Stimulated activated CD8-positive, alpha-beta memory T cell treated with anti-CD3 and anti-CD28 coated beads, Interleukin-15, amount 100 ng/mL, for 1 hour (primary cell): ENCODE data around the gene POLL.
A peak's percentile ranks its signal among the peaks of the same experiment; 100 is the strongest.

Source experiments
- DNase-seq: peaks from one replicate; pipeline ENCODE4 v3.0.0-alpha.2; 2020; ENCODE audit warnings: low read depth

The POLL gene

DNA sequence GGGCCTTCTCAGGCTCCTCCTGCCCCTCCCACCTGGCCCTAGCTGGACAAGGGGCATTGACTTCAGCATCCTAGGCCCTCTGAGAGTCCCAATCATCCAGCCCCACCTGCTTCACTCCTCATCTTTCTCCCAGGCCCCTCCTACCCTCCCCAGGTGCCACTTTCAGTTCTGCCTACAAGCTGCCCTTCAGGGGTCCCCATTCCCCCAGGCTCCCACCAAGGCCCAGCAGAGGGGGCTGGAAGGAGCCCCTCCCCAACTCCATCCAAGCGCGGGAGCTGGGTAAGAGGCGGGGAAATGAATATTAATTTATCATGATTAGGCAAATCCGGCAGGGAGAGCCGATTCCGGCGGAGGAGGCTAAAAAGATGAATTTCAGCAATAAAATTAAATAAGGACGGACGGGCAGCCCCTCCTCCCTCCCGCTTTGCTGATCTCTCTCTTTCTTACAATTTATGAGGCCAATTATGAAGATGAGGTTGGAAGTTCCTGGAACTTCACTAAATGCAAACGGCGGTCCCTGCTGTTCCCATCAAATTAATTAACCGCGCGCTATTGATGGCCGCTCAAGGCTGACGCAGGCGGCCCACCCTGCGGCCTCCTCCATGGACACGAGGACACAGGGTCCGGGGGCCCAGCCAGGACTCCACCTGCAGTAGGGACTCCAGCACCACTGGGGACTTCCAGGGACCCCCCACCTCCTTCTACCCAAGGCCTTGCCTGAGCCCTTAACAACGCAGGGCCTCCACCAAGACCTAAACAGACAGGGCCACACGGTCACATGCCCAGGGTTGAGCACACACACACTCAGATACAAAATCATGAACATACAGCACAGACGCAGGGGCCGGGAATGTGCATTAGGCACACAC is 13.9 kb downstream of the POLL start:
- no peak for DNase-seq

DNA sequence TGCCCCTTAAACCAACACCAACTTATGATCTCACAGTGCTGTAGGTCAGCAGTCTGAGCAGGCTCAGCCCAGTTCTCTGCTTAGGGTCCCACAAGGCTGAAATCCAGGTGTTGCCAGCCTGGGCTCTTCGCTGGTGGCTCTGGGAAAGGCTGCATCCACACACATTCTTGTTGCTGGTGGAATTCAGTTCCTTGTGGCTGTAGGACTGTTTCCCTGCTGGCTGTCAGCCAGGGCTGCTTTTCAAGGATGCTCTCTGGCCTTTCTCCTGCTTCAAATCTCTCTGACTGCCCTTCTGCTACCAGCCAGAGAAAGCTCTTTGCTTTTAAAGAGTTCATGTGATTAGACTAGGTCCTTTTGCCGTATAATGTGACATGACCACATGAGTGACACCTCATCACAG is 15.3 kb downstream of the POLL start:
- DNase-seq: no peak

DNA sequence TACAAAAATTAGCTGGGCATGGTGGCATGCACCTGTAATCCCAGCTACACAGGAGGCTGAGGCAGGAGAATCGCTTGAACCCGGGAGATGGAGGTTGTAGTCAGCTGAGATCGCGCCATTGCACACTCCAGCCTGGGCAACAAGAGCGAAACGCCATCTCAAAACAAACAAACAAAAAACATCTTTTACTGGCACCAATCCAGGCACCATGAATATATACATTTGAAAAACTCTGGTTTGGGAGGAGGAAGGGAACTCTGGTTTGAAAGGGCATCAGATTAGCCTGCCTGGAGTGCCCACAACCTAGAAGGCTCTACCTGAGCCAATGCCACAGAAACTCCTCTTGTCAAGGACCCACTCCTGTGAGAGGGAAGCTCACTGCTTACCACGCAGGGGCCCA is 15.9 kb downstream of the POLL start:
- no peak for DNase-seq

DNA sequence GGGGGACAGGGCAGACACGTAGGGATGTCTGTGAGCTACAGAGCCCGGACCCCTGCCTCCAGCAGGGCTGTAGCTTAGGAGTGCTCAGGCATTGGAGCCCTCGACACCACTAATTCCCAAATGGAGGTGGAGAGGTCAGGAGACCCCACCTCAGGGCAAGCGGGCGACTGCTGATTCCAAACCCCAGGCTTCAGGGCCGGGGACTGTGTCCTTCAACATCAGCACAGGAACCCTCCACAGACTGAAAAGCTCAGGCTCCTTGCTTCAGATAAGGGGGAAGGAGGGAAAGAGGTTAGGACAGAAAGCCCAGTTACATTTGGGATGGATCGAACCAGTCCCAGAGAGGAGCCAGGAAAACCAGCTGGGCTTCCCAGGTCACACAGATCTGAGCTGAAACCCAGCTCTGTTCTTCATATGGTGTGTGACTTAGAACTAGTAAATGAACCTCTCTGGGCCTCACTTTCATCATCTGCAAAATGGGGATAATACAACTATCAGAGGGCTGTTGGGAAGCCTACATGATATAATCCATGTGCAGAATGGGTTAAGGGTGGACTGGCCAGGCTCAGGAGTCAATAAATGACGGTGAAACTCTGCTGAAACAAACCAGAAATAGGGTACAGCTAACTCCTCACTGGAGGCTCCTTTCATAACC is 16.7 kb downstream of the POLL start:
- no peak for DNase-seq

DNA sequence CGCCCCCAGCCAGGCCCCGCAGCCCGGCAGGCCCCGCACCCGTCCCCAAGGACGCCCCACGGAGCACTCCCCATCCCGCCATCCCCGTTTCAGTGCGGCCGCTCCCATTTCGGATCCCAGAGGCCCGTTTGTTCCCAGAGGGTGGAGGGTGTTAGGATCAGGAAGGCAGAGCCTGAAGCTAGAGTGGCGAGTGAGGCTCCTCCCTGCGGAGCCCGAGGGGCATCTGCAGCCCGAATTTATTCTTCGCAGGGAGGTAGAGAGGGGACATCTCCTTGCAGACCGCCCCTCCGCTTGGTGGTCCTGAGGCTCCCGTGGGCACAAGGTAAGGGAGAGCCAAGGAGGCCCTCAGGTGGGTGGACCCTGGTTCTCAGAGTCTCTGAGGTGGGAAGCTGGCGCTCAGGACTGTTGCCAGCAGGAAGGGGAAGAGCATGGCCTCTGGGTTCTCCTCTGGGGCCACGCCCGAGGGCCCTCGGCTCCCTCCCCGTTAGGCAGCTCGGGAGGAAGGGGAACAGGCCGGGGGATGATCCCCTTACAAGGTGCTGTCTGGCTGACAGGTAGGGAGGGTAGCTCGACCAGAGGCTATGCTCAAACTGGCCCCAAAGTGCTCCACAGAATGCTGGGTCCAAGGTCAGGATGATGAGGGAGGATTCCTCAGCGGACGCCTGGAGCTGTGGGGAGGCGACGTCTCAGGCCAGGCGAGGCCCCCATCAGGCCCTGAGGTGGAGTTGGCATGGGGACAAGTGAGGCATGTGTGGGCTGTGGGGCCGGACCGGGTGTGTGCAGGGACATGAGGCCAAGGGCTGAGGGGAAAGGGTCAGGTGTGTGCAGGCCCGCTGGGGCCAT is 17.4 kb downstream of the POLL start:
- no peak for DNase-seq

DNA sequence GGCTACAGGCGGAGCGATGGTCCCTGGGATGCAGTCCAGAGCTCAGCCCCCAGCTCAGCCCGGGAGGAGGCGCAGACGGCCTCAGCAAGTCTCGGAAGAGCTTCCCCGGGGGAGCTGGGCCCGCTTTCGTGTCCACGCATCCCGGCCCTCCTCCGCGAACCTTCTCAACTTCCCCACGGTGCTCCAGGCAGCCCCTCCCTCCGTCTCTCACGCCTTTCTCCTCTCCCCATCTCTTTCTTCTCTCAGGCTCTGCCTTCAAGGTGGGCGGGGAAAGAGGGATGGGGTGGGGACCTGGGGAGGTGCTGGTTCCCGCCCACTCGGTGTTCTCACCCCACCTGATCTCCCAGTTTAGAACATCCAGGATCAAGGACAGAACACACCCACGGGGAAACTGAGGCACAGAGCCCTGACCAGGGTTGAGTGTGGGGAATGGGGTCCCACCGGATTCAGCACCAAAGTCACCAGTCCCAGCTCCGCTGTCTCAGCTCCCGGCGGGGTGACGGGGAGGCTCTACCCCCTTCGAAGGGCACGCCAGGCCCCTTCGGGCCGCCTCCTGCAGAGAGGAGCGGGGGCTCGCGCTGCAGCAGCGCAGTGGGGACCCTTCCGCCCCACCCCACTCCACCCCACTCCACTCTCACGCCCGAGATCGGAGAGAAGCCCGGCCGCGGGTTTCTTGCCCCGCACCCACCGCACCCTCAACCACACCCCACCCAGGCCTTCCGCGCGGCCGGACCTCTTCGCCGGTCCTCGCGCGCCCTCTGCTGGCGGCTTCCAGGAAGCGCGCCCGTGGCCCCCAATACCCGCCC is 18.2 kb downstream of the POLL start:
- DNase-seq: peak; percentile 62

DNA sequence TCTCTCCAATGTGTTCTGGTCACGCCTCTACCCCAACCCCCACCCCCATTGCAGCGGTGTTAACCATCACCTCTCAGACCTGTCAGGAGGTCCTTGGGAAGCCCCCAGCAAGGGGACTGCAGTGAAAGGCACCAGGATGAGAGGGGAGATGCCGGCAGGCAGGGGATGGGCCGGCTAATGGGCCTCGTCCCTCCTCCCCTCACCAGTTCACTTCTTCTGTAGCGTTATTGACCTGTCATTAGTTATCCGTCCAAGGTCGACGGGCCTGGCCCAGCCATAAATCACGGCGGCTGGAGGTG is 18.8 kb downstream of the POLL start:
- DNase-seq: no peak

DNA sequence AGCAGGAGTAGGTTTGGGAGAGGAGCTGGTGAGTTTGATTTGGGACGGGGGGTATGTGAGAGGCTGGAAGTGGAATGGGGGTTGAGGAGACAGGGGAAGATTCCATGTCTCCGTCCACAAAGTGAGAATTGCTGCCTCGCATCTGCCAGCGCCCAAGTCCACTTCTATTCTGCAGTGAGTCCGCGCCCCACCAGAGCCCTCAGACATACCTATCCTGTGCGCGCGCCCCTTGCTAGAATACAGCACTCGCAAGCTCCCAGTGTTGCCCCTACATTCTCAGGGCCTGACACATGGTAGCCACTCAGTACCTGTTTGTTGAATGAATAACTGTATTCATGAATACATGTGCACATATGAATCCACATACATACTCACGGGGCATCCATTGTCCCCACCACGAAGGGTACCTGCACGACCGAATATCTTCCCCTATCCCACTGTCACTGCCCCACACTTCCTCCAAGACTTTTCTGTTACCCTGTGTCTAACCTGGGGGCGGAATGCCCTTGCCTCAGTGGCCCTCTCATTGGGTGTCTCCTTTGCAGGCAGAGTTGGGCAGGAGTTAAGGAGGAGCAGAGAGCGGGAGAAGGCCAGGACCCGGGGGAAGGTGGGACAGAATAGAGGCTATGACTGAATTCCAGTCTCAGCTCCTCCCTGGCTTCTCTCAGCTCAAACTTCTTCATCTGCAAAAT is 19.9 kb downstream of the POLL start:
- no peak for DNase-seq

DNA sequence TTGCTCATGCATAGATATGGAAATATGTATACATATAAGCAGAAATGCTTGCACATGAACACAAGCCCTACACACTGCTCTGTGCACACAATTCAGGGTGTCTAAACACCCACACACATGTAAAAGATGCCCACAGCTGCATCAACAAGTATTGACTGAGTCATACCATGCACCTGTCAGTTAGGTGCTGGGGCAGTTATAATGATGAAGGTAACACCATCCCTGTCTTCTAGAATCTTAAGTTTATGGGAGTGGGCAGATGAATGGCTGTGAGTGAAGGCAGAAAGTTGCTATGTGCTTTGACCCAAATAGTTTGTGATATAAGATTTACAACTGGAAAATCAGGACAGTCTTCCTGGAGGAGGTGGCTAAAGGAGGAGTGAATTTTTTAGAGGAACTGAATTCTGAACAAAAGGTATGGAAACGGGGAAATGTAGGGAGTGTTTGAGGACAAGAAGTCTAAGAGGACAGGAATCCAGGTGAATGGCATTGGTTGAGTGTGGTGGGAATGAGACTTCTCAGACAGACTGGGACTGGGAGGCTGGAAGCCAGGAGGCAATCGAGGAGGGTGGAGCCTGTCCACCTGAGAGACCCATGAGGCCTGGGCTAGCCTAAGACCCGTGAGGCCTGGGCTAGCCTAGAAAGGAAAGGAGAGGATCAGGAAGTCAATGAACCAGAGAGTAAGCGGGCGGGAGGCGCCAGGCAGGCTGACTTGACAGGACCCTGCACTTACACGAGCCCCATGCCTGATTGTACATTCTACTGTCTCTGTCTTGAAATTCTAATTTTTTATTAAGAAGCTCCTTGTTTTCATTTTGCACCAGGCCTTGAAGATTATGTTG is 20.7 kb downstream of the POLL start:
- no peak for DNase-seq

DNA sequence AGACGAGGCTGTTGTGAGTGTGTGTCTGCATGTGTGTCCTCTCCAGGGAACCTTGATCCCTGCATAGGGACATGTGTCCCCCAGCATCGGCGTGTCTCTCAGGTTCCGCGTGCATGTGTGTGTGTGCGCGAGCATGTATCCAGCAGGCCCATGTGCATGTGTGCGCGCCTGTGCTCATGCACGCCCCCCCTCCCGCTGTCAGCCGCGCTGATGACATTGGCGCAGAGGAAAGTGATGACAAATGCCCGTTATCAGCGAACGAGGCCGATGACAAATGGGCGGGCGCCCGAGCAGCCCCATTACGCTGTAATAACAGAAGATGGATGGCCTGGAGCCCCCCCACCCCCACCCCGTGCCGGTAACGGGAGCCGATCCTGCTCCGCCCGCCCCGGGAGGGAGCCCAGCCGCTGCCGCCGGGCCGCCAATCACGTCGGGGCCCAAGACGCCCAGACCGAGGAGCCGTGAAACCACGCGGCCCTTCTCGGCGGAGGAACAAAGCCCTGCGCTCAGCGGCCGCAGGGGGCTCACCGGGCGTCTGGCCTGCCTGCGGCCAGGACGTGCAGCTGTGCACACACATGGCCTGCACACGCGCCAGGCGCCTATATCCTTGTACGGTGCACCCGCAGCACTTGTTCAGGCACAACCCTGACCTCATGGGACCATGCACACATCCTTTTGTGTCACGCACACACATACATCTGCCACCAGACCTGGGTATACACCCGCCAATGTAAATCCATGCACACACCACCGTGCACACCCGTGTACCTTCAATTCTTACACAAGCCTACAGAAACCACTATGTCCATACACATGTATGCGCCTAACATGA is 21.5 kb downstream of the POLL start:
- DNase-seq: no peak

DNA sequence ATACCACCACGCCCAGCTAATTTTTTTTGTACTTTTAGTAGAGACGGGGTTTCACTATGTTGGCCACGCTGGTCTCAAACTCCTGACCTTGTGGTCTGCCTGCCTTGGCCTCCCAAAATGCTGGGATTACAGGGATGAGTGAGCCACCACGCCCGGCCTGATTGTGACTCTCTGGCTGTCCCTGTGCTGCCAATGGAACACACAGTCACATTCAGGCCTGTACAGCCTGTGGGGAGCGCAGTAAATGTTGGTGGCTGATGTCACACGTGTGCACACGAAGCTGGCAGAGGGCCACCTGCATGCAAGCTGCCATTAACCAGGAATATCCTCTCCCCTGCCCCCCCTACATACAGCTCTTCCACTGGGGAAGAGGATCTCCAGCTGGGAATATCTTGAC is 22.1 kb downstream of the POLL start:
- DNase-seq: no peak

DNA sequence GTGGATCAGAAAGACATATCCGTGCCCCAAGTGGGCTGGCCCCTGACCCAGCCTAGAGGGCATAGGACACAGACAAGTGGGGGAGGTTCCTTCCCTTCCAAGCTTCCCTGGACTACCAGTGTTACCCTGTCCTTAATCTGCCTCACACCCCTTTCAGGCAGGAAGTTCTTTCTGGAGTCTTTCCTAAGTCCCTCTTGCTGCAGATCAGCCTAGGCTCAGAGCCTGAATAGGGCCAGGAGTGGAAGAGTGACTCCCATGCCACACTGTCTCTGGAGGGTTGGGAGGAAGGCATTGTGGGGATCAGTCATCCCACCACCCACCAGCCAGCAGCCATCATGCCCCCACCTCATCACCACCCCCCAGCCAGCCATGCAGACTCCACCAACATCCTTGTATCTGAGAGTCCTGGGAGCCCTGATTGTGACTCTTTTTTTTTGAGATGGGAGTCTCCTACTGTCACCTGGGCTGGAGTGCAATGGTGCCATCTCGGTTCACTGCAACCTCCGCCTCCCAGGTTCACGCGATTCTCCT is 22.6 kb downstream of the POLL start:
- no peak for DNase-seq

DNA sequence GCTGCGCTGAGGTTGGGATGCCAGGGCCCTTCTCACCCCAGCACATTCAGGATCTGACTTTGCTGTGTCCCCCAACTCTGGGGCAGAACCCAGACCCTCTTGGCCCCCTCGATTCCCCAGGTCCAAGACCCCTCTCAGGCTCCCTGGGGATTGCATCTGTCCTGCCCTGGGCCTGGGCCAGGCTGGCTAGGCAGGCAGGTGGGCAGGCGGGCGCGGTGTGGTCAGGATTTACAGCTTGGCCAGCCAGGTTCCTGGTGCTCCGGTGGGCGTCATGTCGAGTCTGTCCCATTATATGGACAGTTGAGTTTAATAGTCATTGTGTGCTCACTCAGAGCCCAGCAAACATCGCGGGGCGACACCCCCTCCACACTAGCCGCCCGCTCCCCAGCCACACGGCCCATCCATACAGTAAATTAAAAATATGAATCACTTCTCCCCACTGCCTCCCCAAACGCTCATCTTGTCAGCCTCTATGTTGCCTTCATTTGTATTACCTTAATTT is 23.5 kb downstream of the POLL start:
- no peak for DNase-seq

DNA sequence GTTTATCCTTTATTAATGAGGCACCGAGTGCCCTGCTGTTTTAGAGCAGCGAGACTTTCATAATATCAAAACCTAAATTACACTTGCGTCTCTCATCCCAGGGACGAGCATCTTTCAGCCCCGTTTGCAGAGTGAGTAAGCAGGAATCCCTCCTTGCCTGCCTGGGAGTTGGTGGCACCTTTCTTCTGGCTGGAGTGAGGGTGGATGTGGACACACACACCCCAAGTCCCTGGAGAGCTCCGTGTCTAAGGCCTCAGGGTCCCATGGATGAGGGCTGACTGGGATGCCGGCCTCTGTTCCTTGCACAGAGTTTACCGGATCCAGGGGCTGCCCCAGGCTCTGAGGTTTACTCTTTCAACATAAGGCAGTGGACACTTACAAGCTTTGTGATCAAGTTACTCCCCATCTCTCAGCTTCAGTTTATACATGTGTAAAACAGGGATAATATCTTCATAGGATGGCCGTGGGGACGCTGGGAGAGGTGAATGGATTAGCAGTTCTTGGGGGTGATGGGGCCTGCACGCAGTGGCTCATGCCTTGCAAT is 24.5 kb downstream of the POLL start:
- no peak for DNase-seq

DNA sequence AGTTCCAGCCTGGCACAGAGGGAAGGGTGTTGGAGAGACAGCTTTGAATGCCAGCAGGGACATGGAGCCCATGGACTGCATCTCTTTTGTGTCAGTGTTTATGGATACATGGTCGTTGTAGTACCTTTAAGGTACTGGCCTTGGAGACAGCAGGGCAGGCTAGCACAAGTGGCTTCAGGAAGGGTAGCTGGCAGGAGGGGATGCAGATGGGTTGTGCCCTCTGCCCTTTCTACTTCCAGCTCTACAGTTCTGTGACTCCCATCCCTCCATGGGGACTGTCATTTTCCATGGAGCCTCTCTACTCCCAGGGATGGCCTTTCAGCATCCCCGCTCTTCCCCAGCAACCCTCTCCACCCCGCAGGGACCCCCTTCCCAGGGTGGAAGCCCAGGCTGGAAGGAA is 25.1 kb downstream of the POLL start:
- DNase-seq: no peak

DNA sequence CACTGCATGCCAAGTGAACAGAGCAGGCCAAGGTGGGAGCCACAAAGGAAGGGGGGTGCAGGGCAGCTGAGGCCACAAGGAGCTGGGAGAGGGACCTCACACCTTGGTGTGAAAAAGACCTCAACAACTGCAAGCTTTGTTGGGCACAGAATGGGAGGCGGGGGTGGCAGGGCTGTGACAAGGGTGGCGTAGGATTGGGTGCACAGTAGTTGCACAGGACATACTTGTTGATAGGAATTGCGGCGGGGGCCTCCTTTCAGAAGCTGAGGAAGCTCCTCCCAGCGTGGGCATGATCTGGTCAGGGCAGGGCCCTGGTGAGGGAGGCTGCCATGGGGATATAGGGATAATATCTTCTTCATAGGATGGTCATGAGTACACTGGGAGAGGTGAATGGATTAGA is 25.8 kb downstream of the POLL start:
- no peak for DNase-seq

DNA sequence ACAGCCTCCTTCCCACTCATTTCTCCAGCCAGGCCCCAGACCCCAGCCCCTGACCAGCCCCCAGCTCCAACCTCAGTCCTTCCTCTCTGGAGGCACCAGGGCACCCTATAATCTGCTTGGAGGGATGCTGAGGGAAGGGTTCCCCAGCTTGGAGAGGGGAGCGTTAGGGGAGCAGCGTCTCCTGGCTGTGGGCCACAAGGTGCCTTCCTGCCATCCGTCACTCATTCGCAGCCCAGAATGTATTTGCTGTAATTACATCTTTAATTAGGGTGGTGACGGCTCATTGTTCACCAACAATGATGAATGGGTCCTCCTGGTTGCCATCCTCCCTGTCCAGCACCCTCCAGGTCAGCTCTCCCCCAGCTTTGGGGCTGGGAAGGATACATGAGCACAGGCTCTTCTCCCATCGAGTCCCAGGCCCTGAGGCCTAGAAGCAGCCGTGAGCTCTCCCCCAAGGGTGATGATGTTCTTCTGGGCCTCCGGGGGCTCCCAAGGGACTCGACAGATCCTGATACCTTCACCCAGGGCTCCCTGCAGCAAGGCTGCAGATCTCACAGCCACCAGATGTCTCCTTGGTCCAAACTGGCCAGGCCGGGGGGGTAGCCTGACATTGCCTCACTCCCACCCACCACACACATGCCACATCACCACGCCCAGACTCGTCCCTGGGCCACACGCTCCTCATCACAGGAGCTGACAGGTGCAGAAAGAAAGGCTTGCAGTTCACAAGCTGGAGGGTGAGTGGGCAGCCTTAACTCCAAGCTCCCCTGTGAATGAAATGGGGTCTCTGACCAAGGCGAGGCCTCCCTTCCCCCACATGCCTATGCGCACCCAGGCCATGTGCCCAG is 26.8 kb downstream of the POLL start:
- DNase-seq: no peak
